Kidney (tissue), 14 donors: ENCODE data around the gene CCT7. TPM values are rescaled to one million over a fixed set of nuclear protein-coding genes. Genes with fewer than 3 reads are reported as not detected.

Experiments used
- DNase-seq, 5 donors: peaks; one replicate each; pipeline ENCODE4 v3.0.0-alpha.2; 2013 to 2020
- FAIRE-seq: peaks from 2 replicates; lab custom pipeline; 2012; peaks lifted over from hg19 to GRCh38; lab: Jason Lieb, UNC
- H3K27ac ChIP-seq, 2 donors: one replicate each; pipeline ENCODE4 v1.7.0; 2013; ENCODE audit warnings: low read depth in 2 of 2, low read length in 2 of 2, inconsistent platforms in 1 of 2
- H3K27me3 ChIP-seq: one replicate; pipeline ENCODE4 v1.7.1; 2013; ENCODE audit warnings: low read length, inconsistent platforms; ENCODE audit not compliant: control insufficient read depth, insufficient read depth
- H3K36me3 ChIP-seq, 3 donors: one replicate each; pipeline versions ENCODE4 v1.7.0 to v1.7.1; 2013; ENCODE audit warnings: low read length in 3 of 3, control low read depth in 1 of 3, inconsistent platforms in 1 of 3; ENCODE audit not compliant: insufficient read depth in 3 of 3, control insufficient read depth in 2 of 3
- H3K4me1 ChIP-seq, 3 donors: one replicate each; pipeline versions ENCODE4 v1.7.0 to v1.7.1; 2013; ENCODE audit warnings: low read length in 3 of 3, inconsistent platforms in 1 of 3, low read depth in 1 of 3; ENCODE audit not compliant: control insufficient read depth in 2 of 3, insufficient read depth in 2 of 3
- H3K4me3 ChIP-seq, 3 donors: one replicate each; pipeline versions ENCODE4 v1.7.0 to v1.8.1; 2013; ENCODE audit warnings: low read length in 3 of 3, control low read depth in 1 of 3, inconsistent platforms in 1 of 3
- H3K9ac ChIP-seq, 3 donors: one replicate each; pipeline versions ENCODE4 v1.7.0 to v1.7.1; 2013; ENCODE audit warnings: low read length in 3 of 3, control low read depth in 1 of 3, inconsistent platforms in 1 of 3
- H3K9me3 ChIP-seq, 3 donors: one replicate each; pipeline versions ENCODE4 v1.7.0 to v1.7.1; 2013; ENCODE audit warnings: low read length in 3 of 3, control low read depth in 1 of 3, inconsistent platforms in 1 of 3; ENCODE audit not compliant: control insufficient read depth in 2 of 3, insufficient read depth in 1 of 3
- CTCF ChIP-seq: IDR thresholded peaks from 3 replicates; pipeline ENCODE4 v1.5.1; 2012; ENCODE audit warnings: mild to moderate bottlenecking, moderate library complexity, borderline replicate concordance; ENCODE audit not compliant: insufficient read depth; ENCODE audit errors: extremely low read depth
- intact Hi-C: fragments of 100-400 bp; cut with DNase I; formaldehyde crosslinking; loops from one replicate; pipeline ENCODE4 v1.11.1; 2022
- polyA plus RNA-seq: library from polyadenylated mRNA; stranded (reverse); fragments of 350-450 nt; fragmentation: Illumina TruSeq; extraction: RNeasy Lipid Tissue Mini Kit (QIAGEN cat#74804); gene quantifications from one replicate; pipeline ENCODE4 v1.2.3, GENCODE V29; 2014; ENCODE audit warnings: low read depth, low replicate concordance; ENCODE audit not compliant: insufficient read depth
- total RNA-seq: library from RNA; stranded (reverse); fragmentation: NEBNext Ultra II Directional; extraction: Animal tissue kit (Norgen Biotek cat#: 25700); gene quantifications from one replicate; pipeline ENCODE4 v1.2.1, GENCODE V29; 2021
- donor health status: control.
- donor health status: control.
- donor health status: control.
- donor health status: control.
- donor health status: control.
- donor health status: DM: yes; HTN: yes; CAD: no.
- donor health status: Normal renal cell carcinoma (clear cell type).

Gene CCT7
- total and polyA plus RNA-seq, 2 donors from 2014 or later, result 164 to 173 TPM

GRCh38 chr2:73217160-73217559, 16.9 kb upstream of the CCT7 start:
- no peak for TF ChIP-seq CTCF
- Histone ChIP-seq H3K27ac (no peak overlapping the region), H3K27me3 (no peaks in the 10 kb centered on the region), H3K4me3 (no peak overlapping the region), H3K9ac (no peak overlapping the region), H3K36me3 (peaks cover 0 to 8% (median 0%) of the 10 kb centered on the region in 3 donors), H3K4me1 (peaks cover 0 to 5% (median 2%) of the 10 kb centered on the region in 3 donors), H3K9me3 (no peaks in the 10 kb centered on the region)
- DNase-seq, result no peak
- FAIRE-seq, result no peak
- intact Hi-C loops, result no loop called here

GRCh38 chr2:73217826-73218225, 16.3 kb upstream of the CCT7 start:
- Histone ChIP-seq H3K9ac (no peak overlapping the region), H3K27me3 (no peaks in the 10 kb centered on the region), H3K4me3 (no peak overlapping the region), H3K9me3 (no peaks in the 10 kb centered on the region), H3K4me1 (peaks cover 0 to 5% (median 0%) of the 10 kb centered on the region in 3 donors), H3K27ac (no peak overlapping the region), H3K36me3 (peaks cover 0 to 10% (median 5%) of the 10 kb centered on the region in 3 donors)
- no peak for FAIRE-seq
- DNase-seq, result no peak
- intact Hi-C loops, result no loop called here
- no peak for TF ChIP-seq CTCF

- TF ChIP-seq CTCF, result no peak
- FAIRE-seq (no peak), DNase-seq (no peak)
- Histone ChIP-seq H3K4me1 (peaks cover 0 to 5% (median 0%) of the 10 kb centered on the region in 3 donors), H3K4me3 (no peak overlapping the region), H3K36me3 (peaks cover 0 to 13% (median 10%) of the 10 kb centered on the region in 3 donors), H3K9ac (no peak overlapping the region), H3K9me3 (no peaks in the 10 kb centered on the region), H3K27me3 (no peaks in the 10 kb centered on the region), H3K27ac (no peak overlapping the region)
- intact Hi-C loops, result no loop called here
Observed at GRCh38 chr2:73218298-73218697, 15.8 kb upstream of the CCT7 start.

GRCh38 chr2:73223821-73224220, 10.3 kb upstream of the CCT7 start:
- Histone ChIP-seq H3K27ac (no peak overlapping the region), H3K27me3 (no peaks in the 10 kb centered on the region), H3K36me3 (peaks cover 0 to 34% (median 24%) of the 10 kb centered on the region in 3 donors), H3K4me1 (no peaks in the 10 kb centered on the region), H3K4me3 (no peak overlapping the region), H3K9ac (no peak overlapping the region), H3K9me3 (no peaks in the 10 kb centered on the region)
- no peak for FAIRE-seq
- no peak for DNase-seq
- no peak for TF ChIP-seq CTCF
- intact Hi-C loops, result no loop called here
